Measurements from ENCODE around the gene ADAM33. TPM values are rescaled to one million over a fixed set of nuclear protein-coding genes. Genes with fewer than 3 reads are reported as not detected.

ADAM33 gene
- total RNA-seq, 1 experiment from 2014 or later = 0.11 TPM

GRCh38 chr20:3658019-3658715, 23.6 kb downstream of the ADAM33 start:
- no peak overlapping the region for H2AFZ ChIP-seq (ENCODE audit: low read length)
- no peak overlapping the region for H3K27ac ChIP-seq (ENCODE audit: low read length)
- BruUV-seq (replicated peaks) = no TSS peak
- TF ChIP-seq EZH2 (IDR thresholded peaks at IDR 0.05; ENCODE audit: low read length, unreplicated experiment) (no peak), CTCF (conservative IDR thresholded peaks at IDR 0.05; ENCODE audit: low read depth, low read length) (no peak), EZH2phosphoT487 (IDR thresholded peaks at IDR 0.05; ENCODE audit: borderline replicate concordance, low read length) (no peak)
- H3K36me3 ChIP-seq (ENCODE audit: low read depth, low read length) = no peaks in the 10 kb centered on the region
- no peaks in the 10 kb centered on the region for H3K9me2 ChIP-seq (replicated peaks; ENCODE audit: low read length)
- no peak overlapping the region for H3K4me3 ChIP-seq (ENCODE audit: low read length)
- H3K4me1 ChIP-seq (ENCODE audit: insufficient read depth, low read length) = peaks cover 3% of the 10 kb centered on the region; the same call in 1 of the 2 replicates
- H3K9ac ChIP-seq (ENCODE audit: low read length) = no peak overlapping the region
- ATAC-seq = no peak
- ChIA-PET CTCF (no interaction called here), POLR2A (ENCODE audit: unreplicated experiment) (interaction anchor here (0.6 kb wide), 1 partner anchor 1699 kb away, joined by 8 read pairs; no protein-coding TSS in a partner anchor)
- no peaks in the 10 kb centered on the region for H3F3A ChIP-seq (ENCODE audit: low read length, unreplicated experiment)
- peaks cover 18% of the 10 kb centered on the region for H3K27me3 ChIP-seq (ENCODE audit: low read length)
- no peaks in the 10 kb centered on the region for H3K79me2 ChIP-seq (ENCODE audit: low read length)
- H3K9me3 ChIP-seq (ENCODE audit: low read length) = no peaks in the 10 kb centered on the region
- no peak overlapping the region for H3K4me2 ChIP-seq (ENCODE audit: low read length)
- H4K20me1 ChIP-seq (ENCODE audit: low read length) = no peaks in the 10 kb centered on the region
- intact Hi-C loops (cut with micrococcal nuclease) = no loop called here
- no peak for DNase-seq

- H3K27ac ChIP-seq (ENCODE audit: low read length) = no peak overlapping the region
- no peaks in the 10 kb centered on the region for H3K27me3 ChIP-seq (ENCODE audit: low read length)
- CTCF ChIA-PET = no interaction called here
- no peaks in the 10 kb centered on the region for H3K9me3 ChIP-seq (ENCODE audit: low read length)
- no peak overlapping the region for H2AFZ ChIP-seq (ENCODE audit: low read length)
- POLR2A ChIA-PET (ENCODE audit: unreplicated experiment) = no interaction called here
- no peak overlapping the region for H3K4me2 ChIP-seq (ENCODE audit: low read length)
- no peak overlapping the region for H3K4me3 ChIP-seq (ENCODE audit: low read length)
- H3K79me2 ChIP-seq (ENCODE audit: low read length) = no peaks in the 10 kb centered on the region
- no peak overlapping the region for H3K9ac ChIP-seq (ENCODE audit: low read length)
- no TSS peak for BruUV-seq (replicated peaks)
- no peaks in the 10 kb centered on the region for H3F3A ChIP-seq (ENCODE audit: low read length, unreplicated experiment)
- H3K4me1 ChIP-seq (ENCODE audit: insufficient read depth, low read length) = peaks cover 3% of the 10 kb centered on the region; the same call in 1 of the 2 replicates
- intact Hi-C loops (cut with micrococcal nuclease) = no loop called here
- H3K36me3 ChIP-seq (ENCODE audit: low read depth, low read length) = no peaks in the 10 kb centered on the region
- no peak for ATAC-seq
- no peaks in the 10 kb centered on the region for H4K20me1 ChIP-seq (ENCODE audit: low read length)
- no peaks in the 10 kb centered on the region for H3K9me2 ChIP-seq (replicated peaks; ENCODE audit: low read length)
- TF ChIP-seq CTCF (conservative IDR thresholded peaks at IDR 0.05; ENCODE audit: low read depth, low read length) (no peak), EZH2 (IDR thresholded peaks at IDR 0.05; ENCODE audit: low read length, unreplicated experiment) (no peak), EZH2phosphoT487 (IDR thresholded peaks at IDR 0.05; ENCODE audit: borderline replicate concordance, low read length) (no peak)
- no peak for DNase-seq
These were observed 26.7 kb downstream of the ADAM33 start for GRCh38 chr20:3655131-3655405.

GRCh38 chr20:3654326-3655130, 27.3 kb downstream of the ADAM33 start:
- Histone ChIP-seq H3K9me3 (ENCODE audit: low read length) (no peaks in the 10 kb centered on the region), H3K4me3 (ENCODE audit: low read length) (no peak overlapping the region), H3K9me2 (replicated peaks; ENCODE audit: low read length) (no peaks in the 10 kb centered on the region), H3K9ac (ENCODE audit: low read length) (no peak overlapping the region), H4K20me1 (ENCODE audit: low read length) (no peaks in the 10 kb centered on the region), H3F3A (ENCODE audit: low read length, unreplicated experiment) (no peaks in the 10 kb centered on the region), H3K4me2 (ENCODE audit: low read length) (no peak overlapping the region), H3K79me2 (ENCODE audit: low read length) (no peaks in the 10 kb centered on the region), H3K4me1 (ENCODE audit: insufficient read depth, low read length) (peaks cover 3% of the 10 kb centered on the region; the same call in 1 of the 2 replicates), H3K27ac (ENCODE audit: low read length) (no peak overlapping the region), H3K27me3 (ENCODE audit: low read length) (no peaks in the 10 kb centered on the region), H2AFZ (ENCODE audit: low read length) (no peak overlapping the region), H3K36me3 (ENCODE audit: low read depth, low read length) (no peaks in the 10 kb centered on the region)
- ATAC-seq (no peak), DNase-seq (no peak)
- BruUV-seq (replicated peaks) = no TSS peak
- ChIA-PET CTCF (no interaction called here), POLR2A (ENCODE audit: unreplicated experiment) (interaction anchor here (0.6 kb wide), 1 partner anchor 82 kb away, joined by 3 read pairs; no protein-coding TSS in a partner anchor)
- TF ChIP-seq CTCF (conservative IDR thresholded peaks at IDR 0.05; ENCODE audit: low read depth, low read length) (no peak), EZH2 (IDR thresholded peaks at IDR 0.05; ENCODE audit: low read length, unreplicated experiment) (no peak), EZH2phosphoT487 (IDR thresholded peaks at IDR 0.05; ENCODE audit: borderline replicate concordance, low read length) (no peak)
- intact Hi-C loops (cut with micrococcal nuclease) = no loop called here

Data from PC-3 (cell line).